Measurements from ENCODE around the gene PNKD. TPM values are rescaled to one million over a fixed set of nuclear protein-coding genes. Genes with fewer than 3 reads are reported as not detected.

PNKD gene
- total and polyA plus RNA-seq, 2 of the 8 experiments (the other 6 are each of a cell fraction or from before 2014, with no cell fraction given): 43.9 to 65.4 TPM

- peaks cover 26 to 82% (median 59%) of the 10 kb centered on the region in 4 experiments for H3K36me3 ChIP-seq (ENCODE audit: control insufficient read depth in 2 of 4, insufficient read depth in 4 of 4, low read length in 3 of 4)
- POLR2A ChIA-PET (ENCODE audit: partially characterized antibody): interaction anchor here (0.6 to 0.7 kb wide), 2 partner anchors 28 to 88 kb away, joined by 3 read pairs; no protein-coding TSS in a partner anchor
- TF ChIP-seq SAP30 (IDR thresholded peaks at IDR 0.05; ENCODE audit: insufficient read depth, insufficient replicate concordance, low read length) (no peak), TBP (IDR thresholded peaks at IDR 0.05; ENCODE audit: low read depth, low read length) (no peak), SIRT6 (IDR thresholded peaks at IDR 0.05; ENCODE audit: low read length) (no peak), EZH2 (IDR thresholded peaks at IDR 0.05; ENCODE audit: low read depth, low read length, severe bottlenecking) (no peak), SIN3A (conservative IDR thresholded peaks at IDR 0.05 in 1 of 2, IDR thresholded peaks at IDR 0.05 in 1 of 2; ENCODE audit: low read depth in 1 of 2, low read length in 2 of 2) (no peak), KDM1A (IDR thresholded peaks at IDR 0.05; ENCODE audit: borderline replicate concordance, low read length) (no peak), POU5F1 (IDR thresholded peaks at IDR 0.05; ENCODE audit: low read depth, low read length) (no peak), MAFK (IDR thresholded peaks at IDR 0.05; ENCODE audit: low read depth, low read length) (no peak), CBX8 (IDR thresholded peaks at IDR 0.05; ENCODE audit: borderline replicate concordance, low read depth, low read length) (no peak), ZNF274 (IDR thresholded peaks at IDR 0.05; ENCODE audit: borderline replicate concordance, extremely low read depth, low read length) (no peak), EGR1 (IDR thresholded peaks at IDR 0.05; ENCODE audit: borderline replicate concordance, low read depth, low read length) (no peak), E2F6 (IDR thresholded peaks at IDR 0.05) (no peak), NRF1 (IDR thresholded peaks at IDR 0.05; ENCODE audit: low read depth, low read length) (no peak), SP2 (IDR thresholded peaks at IDR 0.05; ENCODE audit: low read length) (no peak)
Measured at GRCh38 chr2:218233543-218233942, 36.8 kb upstream of the PNKD start.

More at GRCh38 chr2:218233543-218233942, 36.8 kb upstream of the PNKD start:
- Histone ChIP-seq H4K91ac (replicated peaks; ENCODE audit: insufficient read length, low read length) (no peak overlapping the region), H2AFZ (ENCODE audit: low read length) (no peak overlapping the region), H2BK20ac (ENCODE audit: low read length) (no peak overlapping the region), H2BK12ac (ENCODE audit: low read depth, low read length) (no peak overlapping the region), H2BK5ac (ENCODE audit: low read depth, low read length) (no peak overlapping the region), H3K18ac (ENCODE audit: extremely low read depth, low read length) (no peak overlapping the region), H2AK5ac (ENCODE audit: low read depth, low read length) (no peak overlapping the region), H3K23me2 (ENCODE audit: low read depth, low read length) (no peaks in the 10 kb centered on the region), H2BK15ac (ENCODE audit: low read length) (no peak overlapping the region), H3K4me1 (replicated peaks in 1 of 4; ENCODE audit: control insufficient read depth in 3 of 4, insufficient read depth in 4 of 4, low read length in 3 of 4) (no peaks in the 10 kb centered on the region), H3K4me3 (ENCODE audit: extremely low read depth in 1 of 4, insufficient read depth in 2 of 4, low read depth in 3 of 4, low read length in 4 of 4) (no peak overlapping the region), H3K27ac (ENCODE audit: low read depth, low read length) (no peak overlapping the region), H3K23ac (ENCODE audit: insufficient read length) (no peak overlapping the region), H3K79me1 (ENCODE audit: low read depth, low read length) (no peaks in the 10 kb centered on the region), H3K56ac (replicated peaks; ENCODE audit: insufficient read length, low read depth, low read length) (no peak overlapping the region), H4K20me1 (replicated peaks in 1 of 2; ENCODE audit: control insufficient read depth in 1 of 2, insufficient read depth in 2 of 2, low read length in 2 of 2) (no peaks in the 10 kb centered on the region), H3K27me3 (replicated peaks in 1 of 4; ENCODE audit: control insufficient read depth in 3 of 4, extremely low read depth in 1 of 4, insufficient read depth in 3 of 4, low read length in 3 of 4) (no peaks in the 10 kb centered on the region), H3K79me2 (ENCODE audit: control insufficient read depth in 1 of 2, insufficient read depth in 2 of 2, low read length in 2 of 2) (no peaks in the 10 kb centered on the region), H3K9ac (replicated peaks in 1 of 4; ENCODE audit: extremely low read depth in 1 of 4, low read depth in 3 of 4, low read length in 3 of 4) (no peak overlapping the region), H3K4me2 (ENCODE audit: insufficient read depth in 1 of 2, low read depth in 2 of 2, low read length in 2 of 2) (no peak overlapping the region), H3K14ac (ENCODE audit: insufficient read length) (no peak overlapping the region), H4K8ac (ENCODE audit: extremely low read depth, insufficient read depth, low read length) (no peak overlapping the region), H3K9me3 (ENCODE audit: insufficient read depth in 2 of 2, low read depth in 1 of 2, low read length in 1 of 2) (no peaks in the 10 kb centered on the region), H3K4ac (replicated peaks; ENCODE audit: insufficient read length, low read depth, low read length) (no peak overlapping the region), H4K5ac (ENCODE audit: insufficient read length, low read depth, low read length) (no peak overlapping the region), H2BK120ac (replicated peaks; ENCODE audit: low read depth, low read length) (no peak overlapping the region)
- CTCF ChIA-PET (ENCODE audit: partially characterized antibody): interaction anchor here (0.6 to 1.8 kb wide), 3 partner anchors 11 to 281 kb away, joined by 3 to 4 read pairs (median 3); no protein-coding TSS in a partner anchor
- WGBS, 2 experiments (ENCODE audit: extremely low coverage in 1 of 2, insufficient coverage in 1 of 2, insufficient read length in 1 of 2, insufficient replicate concordance in 2 of 2, low coverage in 1 of 2, low lambda C conversion rate in 2 of 2, missing lambda C conversion rate in 1 of 2): 97% methylated on average over 4 of the region's 4 CpGs; no CpG with 5 or more reads in 1 of the 2 experiments
- no peak for FAIRE-seq
- no peak for DNase-seq (ENCODE audit: low read depth in 1 of 2, low spot score in 2 of 2)
